GM12878 (cell line): ENCODE data around the gene SLC25A41. TPM values are rescaled to one million over a fixed set of nuclear protein-coding genes. Genes with fewer than 3 reads are reported as not detected.
A peak's percentile ranks its signal among the peaks of the same experiment; 100 is the strongest.

Experiments
- ATF7 ChIP-seq: fragments of 450-650 bp; IDR thresholded peaks from 2 replicates; pipeline ENCODE4 v1.6.1; 2016; ENCODE audit warnings: low read depth, mild to moderate bottlenecking
- BCLAF1 ChIP-seq: fragments of 450-650 bp; IDR thresholded peaks from 2 replicates; pipeline ENCODE4 v1.6.1; 2017; ENCODE audit warnings: antibody characterized with exemption, mild to moderate bottlenecking, moderate library complexity
- CBFB ChIP-seq: IDR thresholded peaks from 2 replicates; pipeline ENCODE4 v1.6.1; 2016; ENCODE audit warnings: antibody characterized with exemption, low read depth
- CBX3 ChIP-seq: fragments of 200-600 bp; sonication (generic); IDR thresholded peaks from 2 replicates; pipeline ENCODE4 v1.6.1; 2016; ENCODE audit warnings: low read depth, borderline replicate concordance
- CEBPZ ChIP-seq: fragments of 150-350 bp; IDR thresholded peaks from 2 replicates; pipeline ENCODE4 v1.6.1; 2016; ENCODE audit warnings: low read depth, low read length
- CREB1 ChIP-seq: IDR thresholded peaks from 2 replicates; pipeline ENCODE4 v1.6.1; 2012; ENCODE audit warnings: low read depth, mild to moderate bottlenecking, inconsistent platforms
- CTCF ChIP-seq, 3 experiments: IDR thresholded peaks in 2 of 3; conservative IDR thresholded peaks in 1 of 3; 2 replicates each; pipeline ENCODE4 v1.5.1; 2011; ENCODE audit warnings: low read depth in 3 of 3, low read length in 3 of 3, mild to moderate bottlenecking in 3 of 3, control low read depth in 2 of 3, moderate library complexity in 2 of 3, inconsistent platforms in 1 of 3, mixed read lengths in 1 of 3; ENCODE audit not compliant: control insufficient read depth in 2 of 3, insufficient read depth in 1 of 3; ENCODE audit errors: extremely low read depth in 1 of 3
- GATAD2B ChIP-seq: fragments of 450-650 bp; conservative IDR thresholded peaks from 2 replicates; pipeline ENCODE4 v1.6.1; 2017; ENCODE audit warnings: low read depth, mild to moderate bottlenecking, moderate library complexity
- IKZF2 ChIP-seq, 2 experiments: fragments of 450-650 bp; IDR thresholded peaks; 2 replicates each; pipeline ENCODE4 v1.6.1; 2017; ENCODE audit warnings: mild to moderate bottlenecking in 2 of 2, moderate library complexity in 2 of 2
- KDM1A ChIP-seq: fragments of 200-600 bp; sonication (generic); IDR thresholded peaks from 2 replicates; pipeline ENCODE4 v1.6.1; 2016; ENCODE audit warnings: borderline replicate concordance
- MEF2B ChIP-seq: fragments of 450-650 bp; IDR thresholded peaks from 2 replicates; pipeline ENCODE4 v1.6.1; 2018; ENCODE audit warnings: mild to moderate bottlenecking, moderate library complexity; ENCODE audit not compliant: partially characterized antibody, poor library complexity, severe bottlenecking
- NBN ChIP-seq: fragments of 450-650 bp; IDR thresholded peaks from 2 replicates; pipeline ENCODE4 v1.6.1; 2016
- NFIC ChIP-seq: IDR thresholded peaks from 2 replicates; pipeline ENCODE4 v1.6.1; 2012; ENCODE audit warnings: low read depth, mild to moderate bottlenecking, inconsistent platforms, low read length, moderate library complexity
- POLR2AphosphoS2 ChIP-seq: IDR thresholded peaks from 2 replicates; pipeline ENCODE4 v1.6.1; 2011; ENCODE audit warnings: low read depth, mild to moderate bottlenecking, low read length, improper control_type of control experiment, moderate library complexity
- SIN3A ChIP-seq: IDR thresholded peaks from 2 replicates; pipeline ENCODE4 v1.6.1; 2012; ENCODE audit warnings: low read depth, low read length, improper control_type of control experiment
- SMARCA5 ChIP-seq: fragments of 450-650 bp; IDR thresholded peaks from 2 replicates; pipeline ENCODE4 v1.6.1; 2017; ENCODE audit warnings: mild to moderate bottlenecking
- SMC3 ChIP-seq: IDR thresholded peaks from 2 replicates; pipeline ENCODE4 v1.6.1; 2011; ENCODE audit warnings: low read length, improper control_type of control experiment, borderline replicate concordance
- SREBF1 ChIP-seq: IDR thresholded peaks from 2 replicates; pipeline ENCODE4 v1.6.1; 2012; ENCODE audit warnings: mild to moderate bottlenecking, low read length
- SREBF2 ChIP-seq: IDR thresholded peaks from 2 replicates; pipeline ENCODE4 v1.6.1; 2012; ENCODE audit warnings: mild to moderate bottlenecking, low read length
- SUZ12 ChIP-seq: fragments of 200-600 bp; sonication (generic); IDR thresholded peaks from one replicate; pipeline ENCODE4 v1.6.1; 2018; ENCODE audit warnings: antibody characterized with exemption, mild to moderate bottlenecking; ENCODE audit not compliant: unreplicated experiment
- TAF1 ChIP-seq: IDR thresholded peaks from 2 replicates; pipeline ENCODE4 v1.6.1; 2011; ENCODE audit warnings: mild to moderate bottlenecking, low read depth, low read length, borderline replicate concordance
- TBL1XR1 ChIP-seq: IDR thresholded peaks from 2 replicates; pipeline ENCODE4 v1.6.1; 2012; ENCODE audit warnings: low read depth, low read length, improper control_type of control experiment
- ZNF217 ChIP-seq: fragments of 450-650 bp; IDR thresholded peaks from 2 replicates; pipeline ENCODE4 v1.6.1; 2017; ENCODE audit warnings: antibody characterized with exemption, mild to moderate bottlenecking
- polyA plus RNA-seq, 11 experiments: library from polyadenylated mRNA; depleted of rRNA in 4 of 11; unstranded in 6 of 11; stranded (reverse) in 5 of 11; fragments of >200 nt; fragmentation: Nextera tagmentation in 4 of 11; fragmentation: Illumina TruSeq in 1 of 11; extraction: Ambion mirVana in 4 of 11; extraction: Trizol in 1 of 11; gene quantifications; 1 replicate in 1 of 11; 2 replicates in 10 of 11; pipeline versions ENCODE4 v1.2.1 to v1.2.3, GENCODE V29; 2011 to 2016; ENCODE audit warnings: inconsistent platforms in 2 of 11, missing spikeins in 2 of 11, low read depth in 1 of 11
- total RNA-seq, 4 experiments: library from RNA; depleted of rRNA in 3 of 4; stranded (reverse); fragments of >200 nt in 3 of 4; fragmentation: Illumina TruSeq in 1 of 4; extraction: Trizol in 1 of 4; gene quantifications; 2 replicates each; pipeline versions ENCODE4 v1.2.1 to v1.2.3, GENCODE V29; 2013 to 2021

SLC25A41 gene
- total and polyA plus RNA-seq, 10 of the 15 experiments (the other 5 are each of a cell fraction or from before 2014, with no cell fraction given): 0.23 to 1.2 (median 0.43) TPM; not detected in 2

GRCh38 chr19:6481541-6482342, 48.2 kb upstream of the SLC25A41 start, which contains the start of gene DENND1C (continued):
- TF ChIP-seq CEBPZ (no peak), TAF1 (peak; percentile 54; the same call in 1 of the 2 replicates), SMC3 (peak; percentile 47; the same call in 1 of the 2 replicates), BCLAF1 (no peak), TBL1XR1 (no peak), ATF7 (peak; percentile 83), NFIC (no peak), MEF2B (peak; percentile 69), CREB1 (peak; percentile 73), SMARCA5 (peak; percentile 64; the same call in 1 of the 2 replicates), CBX3 (no peak), GATAD2B (peak; percentile 65; the same call in 1 of the 2 replicates), SREBF1 (no peak), IKZF2 (IDR thresholded peaks at IDR 0.05) (peak; percentile 21 to 50; a peak in 3 of 4 replicates), ZNF217 (no peak), NBN (peak; percentile 75), SUZ12 (no peak), POLR2AphosphoS2 (0 out of 2 replicates have a peak, but pooled peaks have one; percentile 61), SREBF2 (no peak), CTCF (IDR thresholded peaks at IDR 0.05 in 2 of 3, conservative IDR thresholded peaks at IDR 0.05 in 1 of 3; ENCODE audit: control insufficient read depth in 2 of 3, extremely low read depth in 1 of 3, insufficient read depth in 1 of 3, low read depth in 3 of 3, low read length in 3 of 3) (peak; percentile 51 to 64 (median 61); a peak in 4 of 6 replicates), SIN3A (no peak), CBFB (peak; percentile 61; the same call in 1 of the 2 replicates), KDM1A (no peak)
